Neutrophil (primary cell): ENCODE data around the gene JAKMIP3.
A peak's percentile ranks its signal among the peaks of the same experiment; 100 is the strongest.

Source experiments
- H3K27ac ChIP-seq: fragments of 200-600 bp; sonication (generic); 2 replicates; pipeline ENCODE4 v1.5.1; 2016; ENCODE audit warnings: mild to moderate bottlenecking, moderate library complexity
- H3K27me3 ChIP-seq: fragments of 200-600 bp; sonication (generic); 2 replicates; pipeline ENCODE4 v1.6.0; 2016; ENCODE audit warnings: mild to moderate bottlenecking
- H3K36me3 ChIP-seq: fragments of 200-600 bp; sonication (generic); 2 replicates; pipeline ENCODE4 v1.5.1; 2017
- H3K4me1 ChIP-seq, 2 experiments: fragments of 200-600 bp in 1 of 2; sonication (generic) in 1 of 2; 1 replicate in 1 of 2; 2 replicates in 1 of 2; pipeline versions ENCODE4 v1.5.1 to v1.6.1; 2013 to 2016; ENCODE audit warnings: low read depth in 1 of 2, low read length in 1 of 2, mild to moderate bottlenecking in 1 of 2, moderate library complexity in 1 of 2; ENCODE audit not compliant: control insufficient read depth in 1 of 2, insufficient read depth in 1 of 2
- H3K4me3 ChIP-seq, 2 experiments: fragments of 200-600 bp in 1 of 2; sonication (generic) in 1 of 2; 1 replicate in 1 of 2; 2 replicates in 1 of 2; pipeline ENCODE4 v1.5.1; 2013 to 2016; ENCODE audit warnings: low read depth in 1 of 2, low read length in 1 of 2, mild to moderate bottlenecking in 1 of 2, moderate library complexity in 1 of 2
- H3K9me3 ChIP-seq: fragments of 200-600 bp; sonication (generic); 2 replicates; pipeline ENCODE4 v1.5.1; 2016
- CTCF ChIP-seq: fragments of 200-600 bp; sonication (generic); IDR thresholded peaks from 2 replicates; pipeline ENCODE4 v1.5.1; 2016; ENCODE audit warnings: antibody characterized with exemption

JAKMIP3 gene

GRCh38 chr10:132021046-132021445 is 44.7 kb upstream of the JAKMIP3 start:
- Histone ChIP-seq H3K4me1 (no peaks in the 10 kb centered on the region), H3K9me3 (no peaks in the 10 kb centered on the region), H3K27ac (no peak overlapping the region), H3K36me3 (no peaks in the 10 kb centered on the region), H3K4me3 (no peak overlapping the region), H3K27me3 (peaks cover 28% of the 10 kb centered on the region)
- TF ChIP-seq CTCF = no peak

GRCh38 chr10:132021504-132022143 is 44.1 kb upstream of the JAKMIP3 start:
- H3K27me3 ChIP-seq = peaks cover 30% of the 10 kb centered on the region
- no peaks in the 10 kb centered on the region for H3K9me3 ChIP-seq
- no peaks in the 10 kb centered on the region for H3K36me3 ChIP-seq
- H3K4me1 ChIP-seq = no peaks in the 10 kb centered on the region
- H3K27ac ChIP-seq = no peak overlapping the region
- no peak overlapping the region for H3K4me3 ChIP-seq
- no peak for TF ChIP-seq CTCF

GRCh38 chr10:132022241-132022640 is 43.5 kb upstream of the JAKMIP3 start:
- no peak overlapping the region for H3K4me3 ChIP-seq
- no peaks in the 10 kb centered on the region for H3K4me1 ChIP-seq
- no peak overlapping the region for H3K27ac ChIP-seq
- H3K27me3 ChIP-seq = peaks cover 36% of the 10 kb centered on the region
- H3K36me3 ChIP-seq = no peaks in the 10 kb centered on the region
- H3K9me3 ChIP-seq = no peaks in the 10 kb centered on the region
- no peak for TF ChIP-seq CTCF

GRCh38 chr10:132023092-132023811 is 42.5 kb upstream of the JAKMIP3 start:
- Histone ChIP-seq H3K4me1 (no peaks in the 10 kb centered on the region), H3K36me3 (no peaks in the 10 kb centered on the region), H3K4me3 (no peak overlapping the region), H3K9me3 (no peaks in the 10 kb centered on the region), H3K27me3 (peaks cover 45% of the 10 kb centered on the region), H3K27ac (no peak overlapping the region)
- peak; percentile 44 for TF ChIP-seq CTCF

- no peaks in the 10 kb centered on the region for H3K36me3 ChIP-seq
- no peak for TF ChIP-seq CTCF
- H3K27ac ChIP-seq = no peak overlapping the region
- H3K4me1 ChIP-seq = no peaks in the 10 kb centered on the region
- no peak overlapping the region for H3K4me3 ChIP-seq
- H3K27me3 ChIP-seq = peaks cover 80% of the 10 kb centered on the region
- no peaks in the 10 kb centered on the region for H3K9me3 ChIP-seq
Observed at GRCh38 chr10:132027423-132027983, 38.2 kb upstream of the JAKMIP3 start.
